ENCODE results near the gene IFI27L2. TPM values are rescaled to one million over a fixed set of nuclear protein-coding genes. Genes with fewer than 3 reads are reported as not detected.

IFI27L2 gene
- total and polyA plus RNA-seq, 4 donors = 1.7 to 7.2 (median 6.1) TPM

GRCh38 chr14:94143239-94143638 is 13.8 kb upstream of the IFI27L2 start:
- Histone ChIP-seq H3K36me3 (ENCODE audit: control insufficient read depth in 4 of 4, insufficient read depth in 3 of 4, low read depth in 1 of 4, low read length in 3 of 4) (no peaks in the 10 kb centered on the region), H3K4me1 (ENCODE audit: control insufficient read depth in 4 of 4, insufficient read depth in 4 of 4, low read length in 3 of 4) (no peaks in the 10 kb centered on the region), H3K9ac (ENCODE audit: low read depth in 1 of 2, low read length in 2 of 2) (no peak overlapping the region), H3K9me3 (ENCODE audit: control insufficient read depth in 4 of 4, low read length in 3 of 4) (no peaks in the 10 kb centered on the region), H3K27ac (ENCODE audit: low read depth in 1 of 2, low read length in 2 of 2) (no peak overlapping the region), H3K27me3 (ENCODE audit: control insufficient read depth in 4 of 4, insufficient read depth in 4 of 4, low read length in 3 of 4) (no peaks in the 10 kb centered on the region), H3K4me3 (ENCODE audit: low read depth in 1 of 3, low read length in 3 of 3) (no peak overlapping the region)
- 89% methylated on average over 3 of the region's 3 CpGs for WGBS
- no peak for DNase-seq (ENCODE audit: low spot score)
- TF ChIP-seq TAF1 (conservative IDR thresholded peaks at IDR 0.05) (no peak), CTCF (IDR thresholded peaks at IDR 0.05; ENCODE audit: low read depth, low read length, missing input control) (peak; percentile 5)

DNA sequence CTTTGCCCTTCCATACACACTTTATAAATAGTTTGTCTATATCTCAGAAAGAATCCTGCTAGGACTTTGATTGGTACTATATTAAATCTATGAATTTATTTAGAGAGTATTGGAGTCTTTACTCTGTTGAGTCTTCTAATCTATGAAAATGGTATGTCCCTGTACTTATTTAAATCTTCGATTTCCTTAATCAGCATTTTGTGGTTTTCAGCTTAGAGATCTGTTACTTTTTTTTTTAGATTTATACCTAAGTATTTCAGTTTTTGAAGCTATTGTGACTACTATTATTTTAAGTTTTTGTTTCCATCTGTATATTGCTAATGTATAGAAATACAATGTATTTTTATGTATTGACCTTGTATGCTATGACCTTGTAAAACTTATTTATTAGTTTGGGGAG is 13.4 kb upstream of the IFI27L2 start:
- Histone ChIP-seq H3K27me3 (ENCODE audit: control insufficient read depth in 4 of 4, insufficient read depth in 4 of 4, low read length in 3 of 4) (no peaks in the 10 kb centered on the region), H3K9me3 (ENCODE audit: control insufficient read depth in 4 of 4, low read length in 3 of 4) (no peaks in the 10 kb centered on the region), H3K36me3 (ENCODE audit: control insufficient read depth in 4 of 4, insufficient read depth in 3 of 4, low read depth in 1 of 4, low read length in 3 of 4) (no peaks in the 10 kb centered on the region), H3K9ac (ENCODE audit: low read depth in 1 of 2, low read length in 2 of 2) (no peak overlapping the region), H3K4me1 (ENCODE audit: control insufficient read depth in 4 of 4, insufficient read depth in 4 of 4, low read length in 3 of 4) (no peaks in the 10 kb centered on the region), H3K4me3 (ENCODE audit: low read depth in 1 of 3, low read length in 3 of 3) (no peak overlapping the region), H3K27ac (ENCODE audit: low read depth in 1 of 2, low read length in 2 of 2) (no peak overlapping the region)
- TF ChIP-seq TAF1 (conservative IDR thresholded peaks at IDR 0.05) = no peak
- no peak for TF ChIP-seq ZBTB33 (IDR thresholded peaks at IDR 0.05)
- TF ChIP-seq JUND (IDR thresholded peaks at IDR 0.05) = no peak
- no peak for TF ChIP-seq MAX (IDR thresholded peaks at IDR 0.05)
- no peak for TF ChIP-seq FOXA2 (IDR thresholded peaks at IDR 0.05)
- no peak for TF ChIP-seq NR2F2 (IDR thresholded peaks at IDR 0.05)
- TF ChIP-seq RXRA (IDR thresholded peaks at IDR 0.05) = no peak
- no peak for TF ChIP-seq HNF4G (IDR thresholded peaks at IDR 0.05)
- TF ChIP-seq REST (IDR thresholded peaks at IDR 0.05) = no peak
- WGBS = 88% methylated on average over 1 of the region's 1 CpG
- no peak for DNase-seq (ENCODE audit: low spot score)

DNA sequence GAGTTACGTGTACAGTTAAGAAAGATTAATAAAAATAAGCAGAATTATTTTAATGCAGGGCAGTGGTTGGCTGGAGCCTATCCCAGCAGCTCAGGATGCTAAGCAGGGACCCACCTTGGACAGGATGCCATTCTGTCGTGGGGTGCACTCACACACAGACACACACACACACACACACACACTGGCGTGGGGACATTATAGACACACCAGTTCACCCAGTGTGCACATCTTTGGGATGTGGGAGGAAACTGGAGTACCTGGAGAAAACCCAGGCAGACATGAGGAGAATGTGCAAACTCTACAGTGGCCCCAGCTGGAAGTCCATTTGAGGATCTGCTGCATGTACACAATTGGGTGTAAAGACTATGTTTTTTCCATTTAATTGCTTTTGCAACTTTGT is 12.8 kb upstream of the IFI27L2 start:
- Histone ChIP-seq H3K4me3 (ENCODE audit: low read depth in 1 of 3, low read length in 3 of 3) (no peak overlapping the region), H3K27me3 (ENCODE audit: control insufficient read depth in 4 of 4, insufficient read depth in 4 of 4, low read length in 3 of 4) (no peaks in the 10 kb centered on the region), H3K9me3 (ENCODE audit: control insufficient read depth in 4 of 4, low read length in 3 of 4) (no peaks in the 10 kb centered on the region), H3K36me3 (ENCODE audit: control insufficient read depth in 4 of 4, insufficient read depth in 3 of 4, low read depth in 1 of 4, low read length in 3 of 4) (no peaks in the 10 kb centered on the region), H3K4me1 (ENCODE audit: control insufficient read depth in 4 of 4, insufficient read depth in 4 of 4, low read length in 3 of 4) (no peaks in the 10 kb centered on the region), H3K9ac (ENCODE audit: low read depth in 1 of 2, low read length in 2 of 2) (no peak overlapping the region), H3K27ac (ENCODE audit: low read depth in 1 of 2, low read length in 2 of 2) (no peak overlapping the region)
- no peak for TF ChIP-seq ZBTB33 (IDR thresholded peaks at IDR 0.05)
- TF ChIP-seq JUND (IDR thresholded peaks at IDR 0.05) = no peak
- no peak for TF ChIP-seq MAX (IDR thresholded peaks at IDR 0.05)
- no peak for TF ChIP-seq GABPA (IDR thresholded peaks at IDR 0.05 in 1 of 2, conservative IDR thresholded peaks at IDR 0.05 in 1 of 2)
- no peak for TF ChIP-seq FOXA2 (IDR thresholded peaks at IDR 0.05)
- TF ChIP-seq EGR1 (IDR thresholded peaks at IDR 0.05; ENCODE audit: low read depth in 2 of 2) = no peak
- 80% methylated on average over 3 of the region's 3 CpGs for WGBS
- no peak for DNase-seq (ENCODE audit: low spot score)
